HTERT RPE-1 (cell line): ENCODE data around the gene PKNOX2.

ENCODE experiments used
- in situ Hi-C: fragments of 300-500 bp; cut with MboI; formaldehyde crosslinking; loops from 4 replicates; pipeline ENCODE4 v1.14.3; 2020; ENCODE audit warnings: low sequenced_read_pairs

Gene PKNOX2

DNA sequence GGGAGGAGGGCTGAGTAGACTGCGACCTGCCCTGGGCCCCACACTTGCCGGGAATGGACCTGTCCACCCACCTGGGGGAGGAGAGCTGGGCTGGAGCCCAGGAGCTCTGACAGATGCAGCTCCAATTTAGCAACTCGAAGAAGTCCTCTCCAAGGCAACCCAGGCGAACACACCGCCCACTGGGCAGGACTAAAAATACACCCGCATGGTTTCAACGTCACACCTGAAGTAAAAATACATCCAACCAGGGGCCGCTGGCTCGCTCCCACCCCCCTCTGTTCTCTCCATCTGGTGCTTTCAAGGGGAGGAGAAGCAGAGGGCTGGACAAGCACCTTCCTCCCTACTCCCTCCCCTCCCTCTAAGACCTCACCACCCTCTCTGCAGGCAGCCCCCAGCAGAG, 211.6 kb downstream of the PKNOX2 start:
- in situ Hi-C loops = no loop called here

DNA sequence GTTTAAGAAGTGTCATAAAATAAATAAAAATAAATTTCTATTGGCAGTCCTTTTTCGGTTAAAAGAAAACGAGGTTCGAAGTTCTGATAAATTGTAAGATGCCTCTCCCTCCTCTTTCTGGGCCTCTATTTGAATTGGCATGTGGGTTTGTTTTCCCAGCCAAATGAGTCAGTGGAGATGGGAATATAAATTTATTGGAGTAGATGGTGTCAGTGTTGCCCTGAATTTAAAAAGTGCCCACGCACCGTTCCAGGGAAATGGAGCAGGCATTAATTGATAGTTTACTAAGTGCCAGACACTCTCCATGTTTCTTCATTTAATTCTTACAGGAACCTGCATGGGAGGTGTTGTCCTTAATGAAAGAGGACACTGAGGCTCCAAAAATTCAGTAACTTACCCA, 212.3 kb downstream of the PKNOX2 start:
- in situ Hi-C loops = no loop called here

DNA sequence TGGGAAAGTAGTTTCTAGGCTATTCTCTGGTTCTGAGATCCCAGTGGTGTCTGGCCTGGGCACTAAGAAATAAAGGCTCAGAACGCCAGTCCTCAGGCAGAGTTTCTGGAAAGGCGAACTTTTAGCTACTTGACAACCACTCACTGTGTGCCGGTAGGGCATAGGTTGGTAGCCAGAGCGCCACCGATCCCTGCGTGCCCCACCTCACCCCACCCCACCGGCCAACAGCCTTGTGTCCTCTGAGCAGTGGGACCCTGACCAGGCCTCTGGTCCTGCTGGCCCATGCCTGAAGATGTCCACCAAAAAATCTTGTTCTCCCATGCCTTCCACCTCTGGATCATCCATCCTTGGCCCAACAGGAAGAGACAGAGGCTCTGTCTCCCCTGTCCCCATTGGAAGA, 213.5 kb downstream of the PKNOX2 start:
- in situ Hi-C loops = no loop called here

DNA sequence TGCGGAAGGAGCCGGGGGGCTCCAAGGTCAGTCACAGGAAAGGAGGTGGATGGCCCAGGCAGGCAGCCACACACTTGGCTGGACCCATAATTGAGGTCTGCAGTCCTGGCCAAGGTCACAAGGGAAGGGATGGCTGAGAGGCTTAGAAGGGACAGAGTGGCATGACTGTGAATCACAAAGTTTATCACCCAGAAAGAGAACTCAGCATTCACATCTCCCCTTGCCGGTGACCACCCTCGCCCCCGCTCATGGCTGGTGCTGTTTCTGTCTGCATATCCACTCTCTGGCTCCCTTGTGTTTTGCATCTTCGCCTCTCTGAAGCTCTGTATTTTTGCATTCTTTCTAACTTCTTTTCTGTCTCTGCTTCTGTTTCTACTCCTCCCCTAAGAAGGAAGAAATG, 214.0 kb downstream of the PKNOX2 start:
- in situ Hi-C loops = no loop called here

DNA sequence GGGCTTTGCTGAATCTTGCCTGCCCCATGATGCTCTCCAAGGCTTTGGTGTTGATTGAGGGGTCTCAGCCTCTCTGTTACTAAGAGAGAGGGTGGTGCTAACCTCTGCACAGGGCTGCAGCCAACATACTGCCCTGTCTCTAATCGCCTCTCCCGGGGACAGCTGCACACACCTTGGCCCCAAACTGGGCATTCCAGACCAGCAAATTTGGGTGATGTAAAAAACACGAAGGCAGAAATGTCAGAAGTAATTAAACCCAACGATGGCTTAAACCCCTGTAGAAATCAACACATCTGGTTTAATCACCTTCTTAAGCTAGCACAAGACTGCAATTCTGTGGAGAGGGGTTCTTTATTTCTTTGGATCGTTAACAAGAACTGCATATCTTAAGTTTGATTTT, 215.0 kb downstream of the PKNOX2 start:
- in situ Hi-C loops = no loop called here

DNA sequence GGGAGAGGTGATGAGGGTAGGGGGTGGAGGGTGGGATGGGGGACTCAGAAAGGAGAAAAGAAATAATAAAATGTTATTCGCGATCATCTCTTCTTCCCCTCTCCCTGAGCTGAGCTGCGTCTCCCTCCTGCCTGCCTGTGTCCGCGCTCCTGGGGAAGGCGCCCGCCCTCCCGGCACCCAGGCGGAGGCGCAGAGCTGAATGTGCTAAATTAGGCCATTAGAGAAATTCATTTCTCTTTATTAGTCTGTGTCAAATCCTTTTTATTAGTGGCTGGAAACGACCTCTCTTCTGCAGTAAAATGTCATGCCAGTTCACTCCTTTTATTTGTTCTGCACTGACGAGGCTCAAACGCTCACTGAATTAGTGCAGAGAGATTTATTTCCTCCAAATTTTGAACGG, 215.4 kb downstream of the PKNOX2 start:
- in situ Hi-C loops = no loop called here

DNA sequence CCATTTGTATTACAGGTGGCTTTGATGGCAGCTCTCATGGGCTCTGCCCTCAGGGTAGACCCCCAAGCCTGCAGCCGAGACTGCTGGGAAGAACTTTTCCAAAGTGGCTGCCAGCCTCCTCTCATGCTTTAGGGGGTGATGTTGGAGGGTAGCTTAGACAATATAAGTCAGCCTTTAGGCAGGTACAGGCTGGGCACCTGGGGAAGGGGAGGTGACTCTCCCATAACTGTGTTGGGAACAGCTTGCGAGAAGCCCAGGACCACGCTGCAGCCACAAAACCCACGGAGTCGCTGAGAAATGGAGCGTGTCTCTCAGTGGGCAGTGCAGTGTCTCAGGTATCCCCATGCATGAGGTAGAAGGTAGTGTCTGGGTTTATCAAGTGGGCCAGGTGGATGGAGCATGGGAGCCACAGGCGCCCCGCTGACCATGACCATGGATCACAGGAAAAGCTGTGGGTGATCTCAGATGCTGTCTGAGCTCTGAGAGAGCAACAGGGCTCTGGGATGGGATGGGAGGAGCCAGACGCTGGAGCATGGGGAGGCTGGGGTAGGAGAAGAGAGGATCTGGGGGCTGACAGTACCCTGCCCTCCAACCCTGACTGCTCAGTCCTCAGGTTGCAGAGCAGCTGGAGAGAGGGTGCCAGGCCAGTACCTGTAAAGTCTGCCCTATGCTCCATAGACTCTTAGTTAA, 216.3 kb downstream of the PKNOX2 start:
- in situ Hi-C loops = no loop called here

DNA sequence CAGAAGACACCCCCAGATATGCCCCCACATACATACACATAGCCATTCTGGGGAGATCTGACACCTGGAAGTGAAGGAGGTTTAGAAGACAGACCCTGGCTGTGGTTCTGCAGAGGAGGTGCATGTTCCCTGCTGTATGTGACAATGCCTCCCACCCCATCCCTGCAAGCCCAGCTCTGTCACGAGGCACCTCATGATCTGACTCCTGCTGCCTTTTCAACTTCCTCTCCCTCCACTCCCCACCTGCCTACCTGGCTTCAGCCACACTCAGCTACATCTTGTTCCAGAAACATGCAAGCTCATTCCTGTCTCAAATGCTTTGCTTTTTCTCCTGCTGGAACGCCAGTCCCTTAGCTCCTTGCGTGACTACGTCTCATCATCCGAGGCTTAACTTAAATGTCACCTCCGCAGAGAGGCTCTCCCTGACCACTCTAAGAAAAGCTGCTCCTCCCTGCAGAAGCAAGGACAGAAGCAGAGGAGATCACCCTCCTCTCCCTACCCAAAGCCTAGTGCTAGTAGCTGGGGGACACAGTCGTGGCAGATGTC, 217.0 kb downstream of the PKNOX2 start:
- in situ Hi-C loops = no loop called here

DNA sequence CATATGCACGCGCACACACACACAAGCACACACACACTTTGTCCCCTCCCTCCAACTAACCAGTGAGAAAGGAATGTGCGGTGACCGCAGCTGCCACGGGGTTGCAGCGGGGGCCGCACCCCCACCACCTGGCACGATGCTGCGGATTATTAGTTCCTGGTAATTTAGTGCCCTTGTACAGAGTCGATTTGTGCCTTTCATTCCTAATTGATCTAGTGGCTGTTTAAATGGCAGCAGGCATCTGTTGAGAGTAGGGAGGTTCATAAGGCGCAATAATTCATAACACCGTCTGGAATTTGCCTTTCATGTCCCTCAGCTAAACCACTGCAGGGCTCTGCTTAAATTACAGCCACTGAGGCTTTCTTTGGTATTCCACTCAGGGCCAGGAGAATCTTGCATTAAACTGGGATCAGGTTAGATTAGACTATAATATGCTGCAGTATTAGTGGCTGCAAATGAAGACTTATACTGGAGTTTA, 217.8 kb downstream of the PKNOX2 start:
- in situ Hi-C loops = no loop called here

DNA sequence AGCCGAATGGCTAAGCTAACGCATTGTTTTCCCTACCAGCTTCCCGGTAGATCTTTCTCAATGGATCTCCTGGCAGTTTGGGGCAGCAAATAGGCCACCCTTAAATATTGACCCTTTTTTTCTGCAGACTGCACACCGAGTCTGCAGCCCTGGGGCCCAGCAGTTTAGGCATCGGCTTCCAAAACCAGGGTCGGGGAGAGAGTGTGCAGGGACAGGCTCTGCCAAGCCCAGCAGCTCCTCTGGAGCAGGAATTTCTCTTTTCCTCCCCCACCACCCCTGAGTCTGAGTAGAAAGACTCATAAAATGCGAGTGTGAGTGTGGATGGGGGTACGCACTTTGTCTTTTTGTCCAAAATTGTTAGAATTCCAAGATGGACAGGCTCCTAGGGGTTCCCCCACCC, 218.3 kb downstream of the PKNOX2 start:
- in situ Hi-C loops = no loop called here

DNA sequence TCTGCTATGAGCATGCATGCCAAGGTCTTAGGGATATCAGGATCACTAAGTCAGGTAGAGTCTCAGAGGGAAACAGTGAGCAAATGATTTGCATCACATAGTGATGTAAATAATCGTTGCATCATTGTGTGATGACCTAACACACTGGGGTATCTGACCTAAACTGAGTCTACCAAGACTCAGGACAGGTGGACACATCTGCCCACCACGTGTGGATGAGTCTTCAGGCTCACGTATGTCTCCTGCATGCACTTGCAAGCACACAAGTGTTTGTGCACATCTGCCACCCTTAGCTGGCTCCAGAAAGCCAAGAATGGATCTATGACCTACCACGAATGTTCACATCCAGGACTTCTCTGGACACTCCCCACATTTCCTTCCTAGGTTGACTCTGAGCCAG, 220.3 kb downstream of the PKNOX2 start:
- in situ Hi-C loops = no loop called here

DNA sequence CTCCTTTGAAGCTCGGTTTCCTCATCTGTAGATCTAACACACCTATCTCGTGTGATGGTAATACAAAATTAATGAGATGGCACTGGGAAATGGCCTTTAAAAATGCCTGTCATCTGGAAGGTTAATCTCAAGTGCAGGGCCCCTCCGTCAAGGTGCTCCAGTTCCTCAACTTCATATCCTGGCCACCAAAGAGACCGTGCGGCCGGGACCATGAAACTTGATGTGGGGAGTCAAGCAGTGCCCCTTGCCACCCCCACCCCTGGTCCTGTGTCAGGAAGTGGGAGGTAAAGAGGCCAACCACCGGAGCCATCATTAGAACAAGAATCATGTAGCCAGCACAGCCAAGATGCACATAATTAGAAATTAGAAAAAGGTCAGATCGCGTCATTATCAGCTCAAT, 223.3 kb downstream of the PKNOX2 start:
- in situ Hi-C loops = no loop called here

DNA sequence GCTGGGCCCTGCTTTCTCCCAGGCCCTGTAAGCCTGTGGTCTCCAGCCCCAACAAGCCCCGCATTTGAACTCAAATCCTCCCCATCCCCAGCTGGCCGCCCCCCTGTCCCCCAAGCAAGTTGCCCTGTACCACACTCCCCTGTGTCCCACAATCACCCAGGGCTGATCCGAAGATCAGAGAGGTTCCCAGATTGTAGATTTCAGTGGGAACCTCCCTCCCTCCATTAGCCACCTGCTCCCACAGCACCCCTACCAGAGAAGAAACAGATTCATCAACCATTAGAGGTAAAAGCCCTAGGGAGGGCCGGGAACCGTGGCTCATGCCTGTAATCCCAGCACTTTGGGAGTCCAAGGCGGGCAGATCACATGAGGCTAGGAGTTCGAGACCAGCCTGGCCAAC, 224.1 kb downstream of the PKNOX2 start:
- in situ Hi-C loops = no loop called here

DNA sequence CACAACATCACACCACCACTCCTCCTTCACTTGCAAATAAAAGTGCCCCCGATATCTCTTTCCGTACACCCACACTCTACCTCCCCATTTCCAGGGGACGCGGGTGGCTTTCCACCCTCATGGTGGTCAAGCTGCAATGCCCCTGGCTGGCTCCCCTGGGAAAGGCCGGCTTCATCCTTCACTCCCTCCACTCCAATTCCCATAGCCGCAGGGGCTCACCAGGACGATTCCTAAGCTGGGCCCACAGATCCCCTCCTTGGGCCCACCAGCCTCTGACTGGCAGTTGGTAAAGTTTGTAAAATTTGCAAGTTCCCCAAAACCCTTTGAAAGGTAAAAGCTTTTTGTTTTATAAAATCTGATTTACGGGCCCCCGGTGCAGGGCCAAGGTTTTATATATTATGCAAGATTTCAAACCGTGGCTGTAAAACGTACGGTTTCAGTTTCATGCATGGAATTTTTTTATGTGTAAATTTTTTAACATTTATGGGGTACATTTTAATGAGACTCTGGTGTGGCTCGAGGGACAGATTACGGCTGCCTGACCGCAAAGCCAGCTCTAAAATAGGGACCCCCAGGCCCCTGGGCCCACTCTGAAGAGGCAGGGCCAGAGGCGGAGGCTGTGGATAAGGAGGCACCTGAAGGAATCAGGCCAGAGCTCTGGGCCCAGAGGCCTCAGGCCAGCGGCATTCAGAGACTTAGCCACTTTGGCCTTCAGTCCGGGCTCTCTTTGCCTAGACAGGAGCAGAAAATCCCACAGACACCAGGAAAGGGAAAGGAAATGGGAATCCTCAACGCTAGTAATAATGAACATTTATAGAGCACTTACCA, 225.0 kb downstream of the PKNOX2 start:
- in situ Hi-C loops = no loop called here

DNA sequence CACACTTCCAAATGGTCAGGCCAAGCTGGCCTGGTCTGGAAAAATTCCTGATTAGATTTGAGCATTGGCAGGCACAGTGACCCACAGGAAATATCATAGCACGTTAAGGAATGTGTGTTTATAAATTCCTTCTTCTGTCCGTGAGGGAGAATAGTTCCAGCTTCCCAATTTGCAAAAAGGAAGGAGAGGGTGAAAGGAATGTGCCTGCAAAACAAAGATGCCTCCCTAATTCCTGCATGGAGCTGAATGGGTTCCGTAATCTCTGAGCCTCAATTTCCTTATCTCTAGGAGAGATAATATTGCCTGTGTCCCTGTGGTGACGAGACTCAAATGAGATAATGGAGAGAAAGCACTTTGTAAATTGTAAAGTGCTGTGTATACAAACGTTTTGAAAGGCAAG, 226.4 kb downstream of the PKNOX2 start:
- in situ Hi-C loops = no loop called here

DNA sequence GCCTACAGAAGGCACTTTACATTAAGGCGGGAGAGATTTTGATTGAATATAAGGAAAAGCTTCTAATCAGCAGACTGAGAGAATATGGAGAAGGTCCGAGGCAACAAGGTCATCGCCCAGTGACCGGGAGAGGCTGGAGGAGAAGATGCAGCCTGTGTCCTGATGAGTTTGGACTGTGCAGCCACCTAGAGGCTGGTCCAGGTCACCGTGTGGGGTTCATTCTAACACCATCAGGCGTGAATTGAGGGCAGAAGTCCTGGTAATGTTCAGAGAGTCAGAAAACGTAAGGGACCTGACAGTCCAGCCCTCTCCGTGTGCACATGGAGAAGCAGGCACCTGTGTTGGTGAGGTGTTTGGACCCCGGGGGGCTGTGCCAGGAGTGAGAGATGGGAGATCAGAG, 228.8 kb downstream of the PKNOX2 start:
- in situ Hi-C loops = no loop called here

DNA sequence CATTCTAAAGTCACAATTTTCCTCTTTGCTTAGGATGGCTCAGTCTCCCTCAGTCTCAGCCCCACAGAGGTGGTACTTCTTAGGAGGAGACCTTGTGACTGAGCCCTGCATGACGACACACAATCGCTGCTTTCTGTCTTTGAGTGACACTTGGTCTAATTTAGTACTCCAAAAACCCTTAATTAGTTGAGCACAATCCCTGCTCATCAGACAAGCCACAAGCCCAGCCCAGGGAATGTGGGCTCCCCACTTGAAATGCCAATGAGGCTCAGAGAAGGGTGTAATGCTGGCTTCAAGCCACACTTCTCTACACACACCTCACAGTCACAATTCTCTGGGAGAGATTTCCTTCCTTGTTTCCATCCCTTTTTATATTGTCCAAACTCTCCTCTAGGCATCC, 229.7 kb downstream of the PKNOX2 start:
- in situ Hi-C loops = no loop called here

DNA sequence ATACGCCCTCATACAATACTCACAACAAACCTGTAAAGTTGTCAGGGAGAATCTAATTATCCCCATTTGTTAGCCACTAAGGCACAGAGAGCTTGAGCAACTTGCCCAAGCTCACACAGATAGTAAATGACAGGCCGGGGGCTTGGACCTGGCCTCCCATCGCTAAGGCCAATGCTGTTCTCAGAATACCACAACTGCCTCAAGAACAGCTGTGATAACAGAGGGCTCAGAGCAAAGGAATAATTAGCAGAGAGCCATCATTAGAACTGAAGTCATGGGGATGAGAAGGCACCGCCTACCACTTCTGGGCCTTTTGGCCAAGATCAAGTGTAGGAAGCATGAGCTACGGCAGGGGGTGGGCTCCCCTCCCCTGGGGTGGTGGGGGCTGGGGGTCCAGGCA, 232.9 kb downstream of the PKNOX2 start:
- in situ Hi-C loops = no loop called here

DNA sequence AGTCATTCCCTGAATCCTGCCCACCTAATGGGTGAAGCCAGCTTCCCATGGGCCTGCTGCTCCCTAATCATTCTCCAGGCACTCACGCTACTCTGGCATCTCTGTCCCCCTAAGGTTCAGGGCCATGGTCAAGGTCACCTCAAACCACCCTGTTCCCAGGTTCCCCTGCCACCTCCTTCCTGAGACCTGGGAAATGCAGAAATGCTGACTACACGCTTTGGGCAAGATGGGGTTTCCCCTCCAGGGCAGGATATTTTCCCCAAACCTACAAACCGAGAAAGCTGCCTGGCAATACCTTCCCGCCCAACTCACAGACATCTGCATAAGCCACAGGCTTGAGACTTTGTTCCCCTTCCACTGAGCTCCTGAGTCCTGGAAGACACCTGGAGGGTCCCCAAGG, 233.9 kb downstream of the PKNOX2 start:
- in situ Hi-C loops = no loop called here

DNA sequence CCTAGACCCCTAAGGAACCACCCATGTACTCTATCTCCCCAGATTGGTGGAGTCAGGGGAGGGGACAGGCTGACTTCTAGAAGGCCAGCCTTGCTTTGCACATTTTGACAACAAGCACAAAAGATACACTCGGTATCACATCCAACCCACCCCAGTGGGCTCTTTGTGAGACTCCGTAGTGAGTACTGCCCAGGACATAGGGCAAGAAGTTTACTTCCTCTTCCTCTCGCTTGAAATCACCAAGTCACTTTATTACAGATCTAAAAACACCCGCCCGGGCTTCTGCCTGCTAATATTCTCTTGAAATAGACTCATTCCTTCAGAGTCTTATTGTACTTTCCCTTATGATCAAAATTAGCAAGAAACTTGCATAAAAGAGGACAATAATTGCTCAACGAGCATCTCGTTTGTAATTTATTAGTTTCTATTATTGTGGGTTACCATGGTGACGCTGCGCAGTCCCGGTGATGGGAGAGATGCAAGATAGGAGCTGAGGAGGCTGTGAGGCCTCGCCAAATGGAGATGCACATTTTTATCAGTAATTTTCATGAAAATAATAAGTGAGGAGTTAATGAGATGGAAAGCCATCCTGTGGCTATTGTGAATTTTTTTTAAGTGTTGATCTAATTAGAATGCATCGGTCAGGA, 234.6 kb downstream of the PKNOX2 start:
- in situ Hi-C loops = no loop called here

DNA sequence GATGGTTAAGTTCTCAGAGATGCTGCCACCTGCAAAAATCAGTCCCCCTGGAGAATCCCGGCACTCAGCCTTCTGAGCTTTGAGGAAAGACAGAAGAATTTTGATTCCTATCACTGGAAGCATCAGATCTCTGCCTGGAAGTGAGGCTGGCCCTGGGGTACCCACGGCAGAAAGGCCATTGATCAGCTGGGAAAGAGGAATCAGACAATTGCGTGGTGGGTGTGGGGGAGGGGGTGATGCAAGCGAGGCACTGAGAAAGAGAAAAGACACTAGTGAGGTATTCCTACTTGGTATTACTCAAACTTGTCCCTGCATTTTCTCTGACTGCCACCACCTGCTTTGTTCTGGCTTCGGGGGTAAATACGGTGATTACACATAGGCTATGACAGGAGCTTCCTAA, 235.4 kb downstream of the PKNOX2 start:
- in situ Hi-C loops = no loop called here

DNA sequence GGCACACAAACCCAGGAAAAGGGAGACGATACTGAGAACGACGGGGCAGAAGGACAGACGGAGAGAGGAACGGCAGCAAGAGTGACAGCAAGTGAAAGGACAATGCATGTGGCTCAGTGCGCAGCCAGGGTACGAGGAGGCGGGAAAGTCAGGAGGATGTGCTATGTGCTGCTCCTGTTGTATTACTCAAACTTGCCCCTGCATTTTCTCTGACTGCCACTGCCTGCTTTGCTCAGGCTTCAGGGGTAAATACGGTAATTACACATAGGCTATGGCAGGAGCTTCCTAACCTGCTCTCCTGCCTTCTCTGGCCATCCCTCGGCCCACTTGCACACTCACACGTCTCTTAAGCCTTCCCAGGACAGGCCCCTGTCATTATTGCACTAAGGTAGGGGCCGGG, 236.7 kb downstream of the PKNOX2 start:
- in situ Hi-C loops = no loop called here
